Heart left ventricle (tissue), 16 donors: ENCODE measurements around the gene USP2. TPM values are rescaled to one million over a fixed set of nuclear protein-coding genes. Genes with fewer than 3 reads are reported as not detected.
A peak's percentile ranks its signal among the peaks of the same experiment; 100 is the strongest.

ENCODE experiments used
- ATAC-seq, 4 donors: fragments of 200-7000 bp; cut with Tn5 transposase; one replicate each; pipeline ENCODE4 v1.9.1; 2020 to 2022; ENCODE audit warnings: moderate library complexity in 4 of 4, mild to moderate bottlenecking in 3 of 4, moderate number of reproducible peaks in 1 of 4
- DNase-seq, 5 donors: peaks; one replicate each; pipeline ENCODE4 v3.0.0-alpha.2; 2020
- H3K27ac ChIP-seq, 12 donors: fragments of 200-600 bp; sonication (generic) in 4 of 12; one replicate each; pipeline versions ENCODE4 v1.5.0 to v1.8.0; 2016 to 2022; ENCODE audit warnings: mild to moderate bottlenecking in 2 of 12
- H3K27me3 ChIP-seq, 9 donors: fragments of 200-600 bp; sonication (generic) in 2 of 9; one replicate each; pipeline versions ENCODE4 v1.5.1 to v1.8.0; 2016 to 2022; ENCODE audit warnings: mild to moderate bottlenecking in 3 of 9
- H3K36me3 ChIP-seq, 9 donors: fragments of 200-600 bp; sonication (generic) in 2 of 9; one replicate each; pipeline versions ENCODE4 v1.5.0 to v1.8.0; 2018 to 2022; ENCODE audit warnings: mild to moderate bottlenecking in 2 of 9
- H3K4me1 ChIP-seq, 12 donors: fragments of 200-600 bp; sonication (generic) in 4 of 12; one replicate each; pipeline versions ENCODE4 v1.5.0 to v1.8.0; 2016 to 2022; ENCODE audit warnings: mild to moderate bottlenecking in 3 of 12
- H3K4me3 ChIP-seq, 12 donors: fragments of 200-600 bp; sonication (generic) in 4 of 12; one replicate each; pipeline versions ENCODE4 v1.5.0 to v1.8.0; 2017 to 2022; ENCODE audit warnings: mild to moderate bottlenecking in 9 of 12, moderate library complexity in 4 of 12
- H3K9me3 ChIP-seq, 12 donors: fragments of 200-600 bp; sonication (generic) in 4 of 12; one replicate each; pipeline versions ENCODE4 v1.5.0 to v1.8.0; 2016 to 2022; ENCODE audit warnings: mild to moderate bottlenecking in 1 of 12
- CTCF ChIP-seq, 12 donors: fragments of 200-600 bp; sonication (generic) in 4 of 12; IDR thresholded peaks; one replicate each; pipeline versions ENCODE4 v1.5.0 to v1.8.0; 2018 to 2022; ENCODE audit warnings: antibody characterized with exemption in 12 of 12, mild to moderate bottlenecking in 5 of 12
- POLR2A ChIP-seq, 2 donors: fragments of 450-650 bp; IDR thresholded peaks; one replicate each; pipeline ENCODE4 v1.6.1; 2017; ENCODE audit warnings: antibody characterized with exemption in 2 of 2, mild to moderate bottlenecking in 2 of 2, moderate library complexity in 2 of 2
- WGBS, 4 donors: extraction: QIAGEN DNeasy Blood & Tissue Kit in 2 of 4; methylation state at CpG; one replicate each; pipeline versions ENCODE4 v1.1.5 to v1.1.7; 2013 to 2018; 5-methylcytosine and 5-hydroxymethylcytosine counted together
- intact Hi-C, 10 donors: fragments of 100-400 bp; cut with DNase I; formaldehyde crosslinking; loops; one replicate each; pipeline versions ENCODE4 v1.11.1 to v1.14.2; 2022
- polyA plus RNA-seq, 2 donors: library from polyadenylated mRNA; stranded (reverse); fragments of 200-250 nt; gene quantifications; one replicate each; pipeline ENCODE4 v1.2.3, GENCODE V29; 2013
- total RNA-seq, 9 donors: library from RNA; depleted of rRNA in 2 of 9; stranded (reverse); fragments of >200 nt in 2 of 9; fragmentation: NEBNext Ultra II Directional in 3 of 9; extraction: Animal tissue kit (Norgen Biotek cat#: 25700) in 3 of 9; gene quantifications; one replicate each; pipeline versions ENCODE4 v1.1.0 to v1.2.4, GENCODE V29; 2016 to 2023
- donor health status: ischemic (EF 13 %, LVEDD 7.1; RV severe dilation, severe dysfunction).
- donor health status: healthy with polysubstance abuse.
- donor health status: DM: no; HTN: yes; CAD: no.
- donor health status: DM: no; HTN: no; CAD: no.
- donor health status: ischemic (EF 25% LVEDD 6.9; RV normal size, moderate dysfunction).
- donor health status: ischemic (EF 25% LVEDD 5.7; RV mildly dilated, moderate dysfunction).
- donor health status: healthy.
- donor health status: DM: yes; HTN: yes; CAD: no.
- donor health status: ischemic (EF 35%, LVEDD 5.7; RV mildly dilated, moderate dysfunction).
- donor health status: nonischemic (EF 11% LVEDD 7.7; RV severe dilation, severe dysfunction).
- donor health status: DM: yes; HTN: yes; CAD: no.
- donor health status: PGD.
- donor health status: ischemic (EF 29% LVEDD 5.4; RV normal size, mild dysfunction).
- donor health status: nonischemic (EF 23%, LVEDD 6.1; RV moderate dilation, normal function).

Gene USP2
- total and polyA plus RNA-seq, 11 donors, result 53.7 to 138 (median 108) TPM

- Histone ChIP-seq H3K4me1 (peaks cover 0 to 73% (median 48%) of the 10 kb centered on the region in 12 donors), H3K4me3 (peak overlapping the region; percentile 24 to 79 (median 58)), H3K27me3 (peaks cover 0 to 7% (median 0%) of the 10 kb centered on the region in 9 donors), H3K36me3 (no peaks in the 10 kb centered on the region), H3K9me3 (no peaks in the 10 kb centered on the region), H3K27ac (peak overlapping the region; percentile 59 to 100 (median 93))
- 25 to 61% (median 45%) methylated on average over 6 of the region's 6 CpGs for WGBS, 4 donors
- TF ChIP-seq POLR2A (IDR thresholded peaks at IDR 0.05), result no peak
- no peak for TF ChIP-seq CTCF (IDR thresholded peaks at IDR 0.05)
- intact Hi-C loops, result loop anchor here in 1 of 10 donors (5.0 kb wide), 1 partner anchor 36 kb away; the partner anchor contains the start of gene C1QTNF5
- peak in 2 of 5 donors; percentile 19 to 34 for DNase-seq
- ATAC-seq, result no peak
Observed at GRCh38 chr11:119377961-119378667, 3.4 kb downstream of the USP2 start.

DNA sequence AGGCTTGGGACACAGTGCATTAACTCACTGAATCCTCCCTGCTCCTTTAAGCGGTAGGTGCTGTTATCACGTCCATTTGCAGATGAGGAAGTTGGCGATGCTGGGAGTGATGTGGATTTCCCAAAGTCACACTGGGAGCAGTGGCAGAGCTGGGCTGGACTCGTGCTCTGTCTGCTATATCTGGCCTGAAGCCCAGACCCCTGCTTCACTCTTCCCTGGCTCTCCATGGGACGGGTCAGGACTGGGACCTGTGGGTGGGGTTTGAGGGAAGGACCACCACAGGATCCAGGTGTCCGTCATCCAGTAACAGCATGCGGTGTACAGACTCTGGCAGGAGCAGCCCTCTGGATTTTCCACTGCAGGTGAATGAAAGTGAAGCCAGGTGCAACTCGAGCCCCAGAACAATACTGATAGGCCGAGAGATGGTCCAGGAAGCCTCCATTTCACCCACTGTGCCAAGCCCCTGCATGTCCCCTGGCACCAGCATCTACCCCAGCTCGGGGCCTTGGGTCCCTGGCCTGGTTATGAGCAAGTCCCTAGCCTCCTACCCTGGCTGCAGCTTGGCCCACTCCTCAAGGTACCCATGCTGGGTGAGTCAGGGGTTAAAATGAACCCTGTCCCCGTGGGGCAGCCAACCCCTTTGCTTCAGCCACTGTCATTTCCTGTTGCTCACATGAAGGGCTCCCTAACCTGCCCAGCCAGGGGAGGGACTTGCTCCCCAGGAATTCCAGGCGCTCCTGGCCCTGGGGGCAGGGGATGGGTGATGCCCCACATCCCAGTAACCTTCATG is 4.2 kb downstream of the USP2 start:
- peak in 3 of 5 donors; percentile 60 to 67 (median 62) for DNase-seq
- H3K4me3 ChIP-seq, result peak overlapping the region in 11 of 12 donors; percentile 14 to 79 (median 58)
- whole genome bisulfite sequencing, 4 donors, result 30 to 44% (median 36%) methylated on average over 10 to 12 of the region's 12 CpGs

GRCh38 chr11:119376197-119376847 is 5.2 kb downstream of the USP2 start:
- Histone ChIP-seq H3K4me3 (peak overlapping the region in 10 of 12 donors; percentile 7 to 79 (median 58)), H3K9me3 (no peaks in the 10 kb centered on the region), H3K27ac (peak overlapping the region; percentile 59 to 100 (median 93)), H3K4me1 (peaks cover 0 to 82% (median 51%) of the 10 kb centered on the region in 12 donors), H3K27me3 (peaks cover 0 to 7% (median 0%) of the 10 kb centered on the region in 9 donors), H3K36me3 (no peaks in the 10 kb centered on the region)
- DNase-seq (peak in 3 of 5 donors; percentile 28 to 77 (median 66)), ATAC-seq (peak; percentile 5 to 28 (median 22))
- 38 to 50% (median 43%) methylated on average over 5 to 11 of the region's 11 CpGs for WGBS, 4 donors
- TF ChIP-seq POLR2A (IDR thresholded peaks at IDR 0.05) (no peak), CTCF (IDR thresholded peaks at IDR 0.05) (no peak)
- intact Hi-C loops, result loop anchor here in 1 of 10 donors (5.0 kb wide), 1 partner anchor 34 kb away; the partner anchor contains the start of gene C1QTNF5

More for the DNA sequence above, 4.2 kb downstream of the USP2 start:
- H3K4me1 ChIP-seq, result peaks cover 0 to 81% (median 52%) of the 10 kb centered on the region in 12 donors
- peak overlapping the region; percentile 31 to 100 (median 93) for H3K27ac ChIP-seq
- H3K9me3 ChIP-seq, result no peaks in the 10 kb centered on the region
- TF ChIP-seq CTCF (IDR thresholded peaks at IDR 0.05) (no peak), POLR2A (IDR thresholded peaks at IDR 0.05) (peak in 1 of 2 donors; percentile 27)
- peak in 2 of 4 donors; percentile 3 to 5 for ATAC-seq
- no peaks in the 10 kb centered on the region for H3K36me3 ChIP-seq
- intact Hi-C loops, result loop anchor here in 1 of 10 donors (5.0 kb wide), 1 partner anchor 35 kb away; the partner anchor contains the start of gene C1QTNF5
- peaks cover 0 to 7% (median 0%) of the 10 kb centered on the region in 9 donors for H3K27me3 ChIP-seq
